WI38 (cell line): ENCODE measurements around the gene CCDC85A.

Experiments
- H3K4me3 ChIP-seq: 2 replicates; pipeline ENCODE4 v1.5.1; 2011; ENCODE audit warnings: low read depth, mild to moderate bottlenecking, control low read depth, low read length
- TF ChIP-seq, protein P1 (sequence below): IDR thresholded peaks from 2 replicates; pipeline ENCODE4 v1.5.1; 2012; ENCODE audit warnings: low read depth, mild to moderate bottlenecking, control low read depth, low read length

Gene CCDC85A

DNA sequence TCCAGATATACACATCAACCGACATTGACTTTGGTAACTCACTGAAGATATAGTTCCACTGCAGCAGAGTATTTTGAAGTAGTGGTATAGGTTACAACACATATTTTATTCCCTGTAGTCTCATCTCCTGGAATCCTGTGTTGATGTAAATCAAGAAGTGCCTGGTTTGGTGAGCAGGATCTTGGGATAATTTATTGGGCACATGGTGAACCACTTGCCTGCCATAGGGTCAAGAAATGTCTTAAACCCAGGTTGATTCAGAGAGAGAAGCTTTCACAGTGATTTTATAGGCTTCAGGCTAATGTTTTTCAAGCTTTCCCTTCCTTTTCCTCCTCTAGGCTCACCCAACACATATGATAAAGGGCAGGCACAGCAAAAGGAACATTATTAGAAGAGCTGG is 24.6 kb downstream of the CCDC85A start:
- TF ChIP-seq, protein P1, sequence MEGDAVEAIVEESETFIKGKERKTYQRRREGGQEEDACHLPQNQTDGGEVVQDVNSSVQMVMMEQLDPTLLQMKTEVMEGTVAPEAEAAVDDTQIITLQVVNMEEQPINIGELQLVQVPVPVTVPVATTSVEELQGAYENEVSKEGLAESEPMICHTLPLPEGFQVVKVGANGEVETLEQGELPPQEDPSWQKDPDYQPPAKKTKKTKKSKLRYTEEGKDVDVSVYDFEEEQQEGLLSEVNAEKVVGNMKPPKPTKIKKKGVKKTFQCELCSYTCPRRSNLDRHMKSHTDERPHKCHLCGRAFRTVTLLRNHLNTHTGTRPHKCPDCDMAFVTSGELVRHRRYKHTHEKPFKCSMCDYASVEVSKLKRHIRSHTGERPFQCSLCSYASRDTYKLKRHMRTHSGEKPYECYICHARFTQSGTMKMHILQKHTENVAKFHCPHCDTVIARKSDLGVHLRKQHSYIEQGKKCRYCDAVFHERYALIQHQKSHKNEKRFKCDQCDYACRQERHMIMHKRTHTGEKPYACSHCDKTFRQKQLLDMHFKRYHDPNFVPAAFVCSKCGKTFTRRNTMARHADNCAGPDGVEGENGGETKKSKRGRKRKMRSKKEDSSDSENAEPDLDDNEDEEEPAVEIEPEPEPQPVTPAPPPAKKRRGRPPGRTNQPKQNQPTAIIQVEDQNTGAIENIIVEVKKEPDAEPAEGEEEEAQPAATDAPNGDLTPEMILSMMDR: no peak
- H3K4me3 ChIP-seq: no peak overlapping the region

DNA sequence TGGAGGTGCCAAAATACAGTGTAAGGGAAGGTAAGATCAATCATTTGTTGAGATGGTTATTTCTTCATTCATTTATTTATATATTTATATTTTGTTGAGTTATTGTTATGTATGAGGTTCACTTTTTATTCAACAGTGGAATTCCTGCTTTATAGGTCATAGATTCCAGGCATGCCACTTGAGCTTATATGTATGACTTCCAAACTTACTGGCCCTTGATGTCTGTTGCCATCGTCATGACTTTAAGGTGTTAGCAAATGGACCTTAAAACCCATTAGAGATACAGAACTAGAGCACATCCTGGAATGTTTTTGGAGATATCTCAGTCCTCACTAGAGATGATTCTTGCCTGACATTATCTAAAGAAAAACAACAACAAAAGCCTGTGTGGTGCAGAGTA is 25.9 kb downstream of the CCDC85A start:
- TF ChIP-seq, protein P1: no peak

DNA sequence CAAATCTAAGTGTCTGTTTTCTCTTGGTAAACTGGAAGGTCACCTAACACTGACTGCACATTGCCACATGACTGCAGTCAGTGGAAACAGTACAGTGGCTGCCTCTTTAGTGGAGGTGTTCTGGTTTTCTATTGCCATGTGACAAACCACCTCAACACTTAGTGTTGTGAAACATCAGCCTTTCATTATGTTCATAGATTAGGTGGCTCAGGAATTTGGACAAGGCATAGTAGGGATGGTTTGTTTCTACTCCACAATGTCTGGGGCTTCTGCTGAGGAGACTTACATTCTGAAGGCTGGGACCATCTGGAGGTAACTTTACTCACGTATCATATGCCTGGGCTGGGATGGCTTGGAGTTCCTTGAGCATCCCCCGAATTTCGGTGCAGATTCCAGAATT is 26.5 kb downstream of the CCDC85A start:
- TF ChIP-seq, protein P1: no peak
- H3K4me3 ChIP-seq: no peak overlapping the region

More for the DNA sequence above, 25.9 kb downstream of the CCDC85A start:
- H3K4me3 ChIP-seq: no peak overlapping the region

DNA sequence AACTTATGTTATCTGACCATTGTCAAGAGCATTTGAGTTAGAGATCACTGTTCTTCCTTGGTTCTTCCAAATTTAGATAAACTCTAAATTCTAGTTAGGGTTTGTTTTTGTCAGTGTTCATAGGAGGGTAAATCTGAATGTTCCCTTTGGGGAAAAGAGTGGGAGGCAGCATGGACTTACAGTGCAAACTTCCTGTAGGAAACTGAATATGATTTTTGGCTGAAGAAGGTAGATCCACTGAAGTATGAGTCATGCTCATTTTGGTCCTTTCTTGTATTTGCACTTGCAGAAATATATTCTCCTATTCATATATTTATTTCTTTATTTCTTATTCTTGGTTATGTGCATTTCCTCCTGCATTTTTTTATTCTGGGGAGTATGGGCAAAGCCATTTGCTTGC is 27.3 kb downstream of the CCDC85A start:
- TF ChIP-seq, protein P1: no peak

DNA sequence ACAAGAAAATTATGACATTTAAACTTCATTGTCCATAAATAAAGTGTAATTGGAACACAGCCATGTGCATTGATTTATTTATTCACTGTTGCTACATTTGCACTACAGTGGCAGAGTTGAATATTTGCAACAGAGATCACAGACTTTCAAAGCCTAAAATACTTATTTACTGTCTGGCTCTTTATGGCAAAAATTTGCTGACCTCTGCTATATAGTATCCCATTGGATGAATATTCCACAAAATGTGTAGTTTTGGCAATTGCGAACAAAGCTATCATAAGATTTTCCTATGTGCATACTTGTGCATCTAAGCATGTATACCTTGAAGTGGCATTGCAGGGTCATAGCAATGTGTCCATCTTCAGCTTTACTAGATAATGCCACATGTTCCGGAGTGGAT is 32.1 kb downstream of the CCDC85A start:
- TF ChIP-seq, protein P1: no peak
- no peak overlapping the region for H3K4me3 ChIP-seq

More for the DNA sequence above, 27.3 kb downstream of the CCDC85A start:
- H3K4me3 ChIP-seq: no peak overlapping the region

DNA sequence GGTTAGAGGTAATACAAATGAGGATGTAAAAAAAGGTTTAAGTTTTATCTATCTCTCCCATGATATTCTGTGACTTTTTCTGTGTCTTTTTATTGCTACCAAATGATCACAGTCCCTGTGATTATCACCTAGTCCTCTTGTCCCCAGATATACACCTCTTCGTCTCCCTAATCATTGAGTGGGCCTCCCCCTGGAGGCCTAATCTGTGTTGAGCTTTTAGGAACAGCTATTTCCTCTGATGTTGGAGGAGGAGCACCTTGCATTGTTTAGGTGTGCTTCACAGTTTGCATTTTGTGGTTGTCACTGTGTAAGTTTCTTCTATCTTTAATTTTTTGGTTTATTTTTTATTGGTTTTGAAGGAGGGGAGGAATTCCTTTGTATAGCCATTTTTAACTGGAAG is 33.3 kb downstream of the CCDC85A start:
- no peak overlapping the region for H3K4me3 ChIP-seq
- TF ChIP-seq, protein P1: no peak

DNA sequence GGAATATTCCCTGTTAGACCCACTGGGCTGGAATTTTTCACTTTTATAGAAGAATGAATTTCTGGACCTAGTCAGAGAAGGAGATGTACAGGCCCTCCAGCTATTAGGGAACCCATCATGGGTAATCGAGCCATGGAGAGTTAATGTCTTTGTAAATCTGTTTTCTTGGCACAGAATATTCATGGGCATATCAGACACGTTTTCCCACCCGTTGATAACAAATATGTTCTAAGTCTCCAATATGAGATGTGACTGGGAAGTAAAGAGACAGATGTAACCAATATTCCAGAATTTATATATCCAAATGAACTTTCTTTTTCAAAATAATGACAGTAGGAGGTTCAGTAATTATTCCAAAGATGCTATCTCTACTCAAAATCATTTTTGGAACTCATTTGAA is 38.7 kb downstream of the CCDC85A start:
- no peak overlapping the region for H3K4me3 ChIP-seq
- TF ChIP-seq, protein P1: no peak
